MM.1S (cell line): ENCODE measurements around the gene GALNT9.

Source experiments
- DNase-seq: peaks from one replicate; pipeline ENCODE4 v3.0.0-alpha.2; 2015
- H2AFZ ChIP-seq: fragments of 300-600 bp; sonication (generic); 2 replicates; pipeline ENCODE4 v1.6.0; 2016; ENCODE audit warnings: antibody characterized with exemption, low read length
- H3F3A ChIP-seq: fragments of 300-600 bp; sonication (generic); 2 replicates; pipeline ENCODE4 v1.6.1; 2016; ENCODE audit warnings: mild to moderate bottlenecking, antibody characterized with exemption, low read length, moderate library complexity, mixed read lengths; ENCODE audit not compliant: insufficient read depth
- H3K27ac ChIP-seq: fragments of 300-600 bp; sonication (generic); 2 replicates; pipeline ENCODE4 v1.5.1; 2016; ENCODE audit warnings: mild to moderate bottlenecking, low read length
- H3K27me3 ChIP-seq: fragments of 300-600 bp; sonication (generic); replicated peaks from 2 replicates; pipeline ENCODE4 v1.6.0; 2016; ENCODE audit warnings: low read length; ENCODE audit not compliant: insufficient read depth
- H3K36me3 ChIP-seq: fragments of 300-600 bp; sonication (generic); replicated peaks from 2 replicates; pipeline ENCODE4 v1.6.1; 2016; ENCODE audit warnings: mild to moderate bottlenecking, low read length, mixed read lengths; ENCODE audit not compliant: insufficient read depth
- H3K4me1 ChIP-seq: fragments of 300-600 bp; sonication (generic); 2 replicates; pipeline ENCODE4 v1.6.1; 2016; ENCODE audit warnings: low read length, mixed read lengths
- H3K4me2 ChIP-seq: fragments of 300-600 bp; sonication (generic); 2 replicates; pipeline ENCODE4 v1.6.0; 2016; ENCODE audit warnings: low read depth, low read length
- H3K4me3 ChIP-seq: fragments of 300-600 bp; sonication (generic); 2 replicates; pipeline ENCODE4 v1.5.1; 2016; ENCODE audit warnings: low read length, mixed read lengths
- H3K79me2 ChIP-seq: fragments of 300-600 bp; sonication (generic); 2 replicates; pipeline ENCODE4 v1.6.1; 2016; ENCODE audit warnings: mixed run types, low read length, mixed read lengths
- H3K9ac ChIP-seq: fragments of 300-600 bp; sonication (generic); 2 replicates; pipeline ENCODE4 v1.6.1; 2016; ENCODE audit warnings: low read length, mixed read lengths
- H3K9me2 ChIP-seq: fragments of 300-600 bp; sonication (generic); replicated peaks from 2 replicates; pipeline ENCODE4 v1.6.1; 2016; ENCODE audit warnings: mild to moderate bottlenecking, low read length, mixed read lengths; ENCODE audit not compliant: insufficient read depth
- H3K9me3 ChIP-seq: fragments of 300-600 bp; sonication (generic); replicated peaks from 2 replicates; pipeline ENCODE4 v1.6.1; 2016; ENCODE audit warnings: mild to moderate bottlenecking, low read length, mixed read lengths; ENCODE audit not compliant: insufficient read depth
- H4K20me1 ChIP-seq: fragments of 300-600 bp; sonication (generic); 2 replicates; pipeline ENCODE4 v1.6.1; 2016; ENCODE audit warnings: mild to moderate bottlenecking, low read length, moderate library complexity, mixed read lengths; ENCODE audit not compliant: insufficient read depth
- CTCF ChIP-seq: fragments of 300-600 bp; sonication (generic); IDR thresholded peaks from 2 replicates; pipeline ENCODE4 v1.5.1; 2016; ENCODE audit warnings: antibody characterized with exemption, low read length, mixed read lengths
- EZH2 ChIP-seq: fragments of 300-600 bp; sonication (generic); optimal IDR thresholded peaks from 2 replicates; pipeline ENCODE3; 2017; ENCODE audit warnings: low read depth, mild to moderate bottlenecking, antibody characterized with exemption, low read length, mixed read lengths
- EZH2phosphoT487 ChIP-seq: fragments of 300-600 bp; sonication (generic); IDR thresholded peaks from 2 replicates; pipeline ENCODE4 v1.6.1; 2018; ENCODE audit warnings: antibody characterized with exemption, low read length

GALNT9 gene

GRCh38 chr12:132357623-132358186 is 28.3 kb upstream of the GALNT9 start:
- H3K4me2 ChIP-seq = no peak overlapping the region
- H3K27ac ChIP-seq = no peak overlapping the region

GRCh38 chr12:132356691-132357622 is 27.6 kb upstream of the GALNT9 start:
- H3K4me3 ChIP-seq = no peak overlapping the region
- H3K4me1 ChIP-seq = no peaks in the 10 kb centered on the region
- no peaks in the 10 kb centered on the region for H3K9me2 ChIP-seq
- no peaks in the 10 kb centered on the region for H3F3A ChIP-seq
- H4K20me1 ChIP-seq = no peaks in the 10 kb centered on the region
- no peaks in the 10 kb centered on the region for H3K9me3 ChIP-seq
- H3K36me3 ChIP-seq = no peaks in the 10 kb centered on the region
- H3K27me3 ChIP-seq = peaks cover 6% of the 10 kb centered on the region; the same call in 1 of the 2 replicates
- H3K9ac ChIP-seq = no peak overlapping the region
- no peak for TF ChIP-seq EZH2
- no peak for TF ChIP-seq CTCF
- no peak for TF ChIP-seq EZH2phosphoT487
- H3K79me2 ChIP-seq = no peaks in the 10 kb centered on the region
- H3K27ac ChIP-seq = no peak overlapping the region
- H2AFZ ChIP-seq = no peak overlapping the region
- no peak overlapping the region for H3K4me2 ChIP-seq
- no peak for DNase-seq

More at GRCh38 chr12:132357623-132358186, 28.3 kb upstream of the GALNT9 start:
- H3K27me3 ChIP-seq = peaks cover 6% of the 10 kb centered on the region; the same call in 1 of the 2 replicates
- no peaks in the 10 kb centered on the region for H3K36me3 ChIP-seq
- no peaks in the 10 kb centered on the region for H3K79me2 ChIP-seq
- no peaks in the 10 kb centered on the region for H3K9me3 ChIP-seq
- H3K9ac ChIP-seq = no peak overlapping the region
- no peaks in the 10 kb centered on the region for H3F3A ChIP-seq
- no peak overlapping the region for H3K4me3 ChIP-seq
- H4K20me1 ChIP-seq = no peaks in the 10 kb centered on the region
- H2AFZ ChIP-seq = no peak overlapping the region
- H3K4me1 ChIP-seq = no peaks in the 10 kb centered on the region
- DNase-seq = no peak
- no peaks in the 10 kb centered on the region for H3K9me2 ChIP-seq
- TF ChIP-seq EZH2 (no peak), EZH2phosphoT487 (no peak), CTCF (no peak)

GRCh38 chr12:132355742-132356681 is 26.6 kb upstream of the GALNT9 start:
- H3K79me2 ChIP-seq = no peaks in the 10 kb centered on the region
- H3K9ac ChIP-seq = no peak overlapping the region
- no peak overlapping the region for H2AFZ ChIP-seq
- no peak for DNase-seq
- H3K36me3 ChIP-seq = no peaks in the 10 kb centered on the region
- no peaks in the 10 kb centered on the region for H3K9me2 ChIP-seq
- no peak overlapping the region for H3K27ac ChIP-seq
- peaks cover 6% of the 10 kb centered on the region; the same call in 1 of the 2 replicates for H3K27me3 ChIP-seq
- no peaks in the 10 kb centered on the region for H3K4me1 ChIP-seq
- H3K4me2 ChIP-seq = no peak overlapping the region
- no peak overlapping the region for H3K4me3 ChIP-seq
- H3K9me3 ChIP-seq = no peaks in the 10 kb centered on the region
- no peaks in the 10 kb centered on the region for H3F3A ChIP-seq
- TF ChIP-seq CTCF (no peak), EZH2 (no peak)
- H4K20me1 ChIP-seq = no peaks in the 10 kb centered on the region
